ENCODE results near the gene TAS1R1. TPM values are rescaled to one million over a fixed set of nuclear protein-coding genes. Genes with fewer than 3 reads are reported as not detected.
A peak's percentile ranks its signal among the peaks of the same experiment; 100 is the strongest.

Gene TAS1R1
- total RNA-seq, 1 donor from 2014 or later = not detected

DNA sequence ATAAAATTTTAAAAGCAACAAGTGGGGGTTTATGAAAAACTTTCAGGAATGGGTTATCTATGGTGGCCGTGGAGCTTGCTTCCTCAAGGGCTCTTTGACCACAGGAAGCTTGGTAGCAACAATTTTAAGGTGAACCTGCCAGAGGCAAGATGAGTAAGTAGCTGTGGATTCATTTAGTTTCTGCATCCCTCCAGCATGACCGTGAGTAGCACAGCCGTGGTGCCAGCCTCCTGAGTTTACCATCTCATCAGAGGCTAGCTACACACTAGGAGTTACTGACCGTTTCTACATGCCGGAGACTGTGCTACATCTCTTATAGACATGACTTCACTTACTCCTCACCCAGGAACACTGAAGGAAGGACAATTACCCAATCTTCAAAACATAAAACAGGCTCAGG lies 33.6 kb upstream of the TAS1R1 start:
- Mint-ChIP-seq H3K27ac (no peak overlapping the region), H3K4me3 (ENCODE audit: low read depth) (no peak overlapping the region)

DNA sequence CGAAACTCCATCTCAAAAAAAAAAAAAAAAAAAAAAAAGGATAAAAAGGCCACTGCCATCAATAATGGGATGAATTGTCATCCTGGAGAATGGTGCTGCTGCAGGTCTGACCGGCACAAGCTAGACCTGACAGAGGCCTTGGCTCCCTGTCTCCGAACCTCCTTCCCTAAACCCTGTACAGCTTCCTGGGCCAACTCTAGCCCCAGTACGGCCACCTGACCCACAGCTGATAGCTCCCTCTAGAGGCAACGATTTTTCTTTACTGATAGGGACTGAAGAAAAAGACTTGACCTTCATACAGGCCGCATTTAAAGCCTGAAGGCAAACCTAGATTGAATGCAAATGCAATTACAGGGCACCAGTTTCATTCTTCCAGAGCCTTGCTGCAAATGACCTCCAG lies 31.5 kb upstream of the TAS1R1 start:
- TF ChIP-seq, protein P1, sequence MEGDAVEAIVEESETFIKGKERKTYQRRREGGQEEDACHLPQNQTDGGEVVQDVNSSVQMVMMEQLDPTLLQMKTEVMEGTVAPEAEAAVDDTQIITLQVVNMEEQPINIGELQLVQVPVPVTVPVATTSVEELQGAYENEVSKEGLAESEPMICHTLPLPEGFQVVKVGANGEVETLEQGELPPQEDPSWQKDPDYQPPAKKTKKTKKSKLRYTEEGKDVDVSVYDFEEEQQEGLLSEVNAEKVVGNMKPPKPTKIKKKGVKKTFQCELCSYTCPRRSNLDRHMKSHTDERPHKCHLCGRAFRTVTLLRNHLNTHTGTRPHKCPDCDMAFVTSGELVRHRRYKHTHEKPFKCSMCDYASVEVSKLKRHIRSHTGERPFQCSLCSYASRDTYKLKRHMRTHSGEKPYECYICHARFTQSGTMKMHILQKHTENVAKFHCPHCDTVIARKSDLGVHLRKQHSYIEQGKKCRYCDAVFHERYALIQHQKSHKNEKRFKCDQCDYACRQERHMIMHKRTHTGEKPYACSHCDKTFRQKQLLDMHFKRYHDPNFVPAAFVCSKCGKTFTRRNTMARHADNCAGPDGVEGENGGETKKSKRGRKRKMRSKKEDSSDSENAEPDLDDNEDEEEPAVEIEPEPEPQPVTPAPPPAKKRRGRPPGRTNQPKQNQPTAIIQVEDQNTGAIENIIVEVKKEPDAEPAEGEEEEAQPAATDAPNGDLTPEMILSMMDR (IDR thresholded peaks at IDR 0.05; ENCODE audit: unreplicated experiment) = peak; percentile 51
- H3K4me3 Mint-ChIP-seq (ENCODE audit: low read depth) = no peak overlapping the region
- no peak overlapping the region for H3K27ac Mint-ChIP-seq
- no peak for DNase-seq (ENCODE audit: low spot score, unreplicated experiment)
- H3K4me1 Mint-ChIP-seq (ENCODE audit: low read depth) = peaks cover 3% of the 10 kb centered on the region
- no peaks in the 10 kb centered on the region for H3K27me3 Mint-ChIP-seq
- H3K36me3 Mint-ChIP-seq (ENCODE audit: insufficient read depth) = peaks cover 15% of the 10 kb centered on the region
- H3K9me3 Mint-ChIP-seq (ENCODE audit: low read depth) = no peaks in the 10 kb centered on the region

More for the DNA sequence above, 33.6 kb upstream of the TAS1R1 start:
- DNase-seq (ENCODE audit: low spot score, unreplicated experiment) = no peak
- TF ChIP-seq, protein P1 (IDR thresholded peaks at IDR 0.05; ENCODE audit: unreplicated experiment) = no peak
- H3K27me3 Mint-ChIP-seq = no peaks in the 10 kb centered on the region
- H3K4me1 Mint-ChIP-seq (ENCODE audit: low read depth) = peaks cover 3% of the 10 kb centered on the region
- H3K9me3 Mint-ChIP-seq (ENCODE audit: low read depth) = no peaks in the 10 kb centered on the region
- H3K36me3 Mint-ChIP-seq (ENCODE audit: insufficient read depth) = peaks cover 8% of the 10 kb centered on the region

DNA sequence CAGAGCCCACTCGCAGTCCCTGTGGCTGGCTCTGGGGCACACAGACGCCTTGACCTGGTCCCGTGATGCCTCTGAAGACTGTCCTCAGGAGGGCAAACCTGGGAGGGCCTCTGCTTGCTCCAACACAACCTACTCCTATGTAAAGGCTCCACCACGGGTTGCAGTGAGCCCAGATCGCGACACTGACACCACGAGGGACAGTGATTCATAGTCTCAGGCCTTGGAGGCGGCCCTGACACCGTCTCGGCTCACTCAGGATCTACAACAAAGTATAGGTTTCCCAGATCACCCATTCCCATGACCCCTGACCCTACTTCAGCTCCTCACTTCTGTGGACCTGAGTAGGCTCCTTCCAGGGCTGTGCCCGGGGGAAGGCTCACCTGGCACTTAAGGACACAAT lies 28.8 kb upstream of the TAS1R1 start:
- Mint-ChIP-seq H3K27me3 (no peaks in the 10 kb centered on the region), H3K4me1 (ENCODE audit: low read depth) (no peaks in the 10 kb centered on the region), H3K4me3 (ENCODE audit: low read depth) (no peak overlapping the region), H3K9me3 (ENCODE audit: low read depth) (no peaks in the 10 kb centered on the region), H3K36me3 (ENCODE audit: insufficient read depth) (peaks cover 18% of the 10 kb centered on the region), H3K27ac (no peak overlapping the region)
- DNase-seq (ENCODE audit: low spot score, unreplicated experiment) = no peak
- TF ChIP-seq, protein P1 (IDR thresholded peaks at IDR 0.05; ENCODE audit: unreplicated experiment) = no peak

DNA sequence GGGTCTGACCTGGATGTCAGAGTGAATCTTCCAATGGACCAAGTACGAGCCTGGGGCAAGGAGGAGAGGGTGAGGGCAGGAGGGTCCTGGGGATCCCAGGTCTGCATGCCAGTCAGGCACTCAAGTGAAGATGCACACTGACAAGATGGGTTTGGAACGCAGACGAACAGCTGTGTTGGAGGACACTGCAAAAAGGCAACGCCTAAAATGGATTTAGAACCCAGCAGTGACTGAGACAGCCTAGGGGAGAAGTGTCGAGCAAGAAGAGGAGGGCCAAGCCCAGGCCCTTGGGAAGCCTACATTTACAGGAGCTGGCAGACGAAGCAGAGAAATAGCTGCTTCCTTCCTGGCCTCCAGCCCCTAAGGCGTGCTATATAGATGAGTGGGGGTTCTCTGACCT lies 26.6 kb upstream of the TAS1R1 start:
- no peak for DNase-seq (ENCODE audit: low spot score, unreplicated experiment)
- TF ChIP-seq, protein P1 (IDR thresholded peaks at IDR 0.05; ENCODE audit: unreplicated experiment) = no peak
- Mint-ChIP-seq H3K4me3 (ENCODE audit: low read depth) (no peak overlapping the region), H3K27ac (no peak overlapping the region), H3K27me3 (no peaks in the 10 kb centered on the region), H3K4me1 (ENCODE audit: low read depth) (no peaks in the 10 kb centered on the region), H3K9me3 (ENCODE audit: low read depth) (no peaks in the 10 kb centered on the region), H3K36me3 (ENCODE audit: insufficient read depth) (peaks cover 24% of the 10 kb centered on the region)

DNA sequence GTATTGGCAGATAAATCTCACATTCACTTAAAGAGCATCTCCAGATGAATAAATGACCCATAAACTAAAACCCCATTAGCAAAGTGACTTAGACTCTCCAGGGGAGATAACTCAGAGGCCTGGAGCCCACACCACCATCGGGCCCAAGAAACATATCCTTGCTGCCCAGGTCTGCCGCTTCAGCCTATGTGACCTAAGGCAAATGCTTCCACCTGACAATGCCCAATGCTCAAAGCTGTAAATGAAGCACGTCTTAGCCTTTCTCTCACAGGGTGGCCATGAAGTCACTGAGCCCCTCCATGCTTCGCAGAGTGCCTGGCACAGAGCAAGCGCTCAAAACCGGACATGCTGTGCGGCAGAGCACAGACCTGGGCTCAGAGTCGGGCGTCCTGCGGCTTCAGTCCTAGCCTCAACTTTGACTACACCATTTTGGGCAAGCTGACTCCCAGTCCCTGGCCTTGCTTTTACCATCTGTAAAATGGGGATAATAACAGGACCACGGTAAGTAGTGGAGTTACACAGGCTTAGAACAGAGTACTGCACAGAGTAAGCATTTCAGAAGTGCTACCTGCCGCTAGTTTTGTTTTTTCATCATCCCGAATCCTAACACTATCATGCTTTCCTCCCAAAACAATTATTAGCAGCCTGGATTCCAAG lies 24.5 kb upstream of the TAS1R1 start:
- no peak for DNase-seq (ENCODE audit: low spot score, unreplicated experiment)
- Mint-ChIP-seq H3K27me3 (no peaks in the 10 kb centered on the region), H3K36me3 (ENCODE audit: insufficient read depth) (peaks cover 19% of the 10 kb centered on the region), H3K9me3 (ENCODE audit: low read depth) (no peaks in the 10 kb centered on the region), H3K27ac (no peak overlapping the region), H3K4me3 (ENCODE audit: low read depth) (no peak overlapping the region), H3K4me1 (ENCODE audit: low read depth) (no peaks in the 10 kb centered on the region)
- TF ChIP-seq, protein P1 (IDR thresholded peaks at IDR 0.05; ENCODE audit: unreplicated experiment) = no peak
